GM12878 (cell line): ENCODE results near the gene NOP16. TPM values are rescaled to one million over a fixed set of nuclear protein-coding genes. Genes with fewer than 3 reads are reported as not detected.

ENCODE experiments used
- BRCA1 ChIP-seq: IDR thresholded peaks from 2 replicates; pipeline ENCODE4 v1.6.1; 2011; ENCODE audit warnings: low read depth, low read length, improper control_type of control experiment
- CBFB ChIP-seq: IDR thresholded peaks from 2 replicates; pipeline ENCODE4 v1.6.1; 2016; ENCODE audit warnings: antibody characterized with exemption, low read depth
- CHD2 ChIP-seq: IDR thresholded peaks from 2 replicates; pipeline ENCODE4 v1.6.1; 2011; ENCODE audit warnings: low read depth, low read length, improper control_type of control experiment, borderline replicate concordance
- ETV6 ChIP-seq, 2 experiments: fragments of 450-650 bp in 1 of 2; IDR thresholded peaks in 1 of 2; conservative IDR thresholded peaks in 1 of 2; 2 replicates each; pipeline ENCODE4 v1.6.1; 2014; ENCODE audit warnings: antibody characterized with exemption in 1 of 2, borderline replicate concordance in 1 of 2, low read depth in 1 of 2, mild to moderate bottlenecking in 1 of 2, moderate library complexity in 1 of 2
- EZH2 ChIP-seq: IDR thresholded peaks from 2 replicates; pipeline ENCODE4 v1.6.1; 2012; ENCODE audit warnings: low read depth, mild to moderate bottlenecking, control low read depth, inconsistent platforms, low read length, borderline replicate concordance; ENCODE audit not compliant: control insufficient read depth
- FOXM1 ChIP-seq: IDR thresholded peaks from 2 replicates; pipeline ENCODE4 v1.6.1; 2012; ENCODE audit warnings: low read depth, mild to moderate bottlenecking, inconsistent platforms, low read length, moderate library complexity
- HCFC1 ChIP-seq: fragments of 150-350 bp; IDR thresholded peaks from 2 replicates; pipeline ENCODE4 v1.6.1; 2014; ENCODE audit warnings: low read length
- IRF4 ChIP-seq: IDR thresholded peaks from 2 replicates; pipeline ENCODE4 v1.6.1; 2011; ENCODE audit warnings: low read depth, low read length
- JUNB ChIP-seq: IDR thresholded peaks from 2 replicates; pipeline ENCODE4 v1.6.1; 2016; ENCODE audit warnings: antibody characterized with exemption, mild to moderate bottlenecking
- JUND ChIP-seq: IDR thresholded peaks from 2 replicates; pipeline ENCODE4 v1.6.1; 2012; ENCODE audit warnings: low read depth, mild to moderate bottlenecking, low read length, improper control_type of control experiment, moderate library complexity
- MEF2B ChIP-seq: fragments of 450-650 bp; IDR thresholded peaks from 2 replicates; pipeline ENCODE4 v1.6.1; 2018; ENCODE audit warnings: mild to moderate bottlenecking, moderate library complexity; ENCODE audit not compliant: partially characterized antibody, poor library complexity, severe bottlenecking
- NRF1 ChIP-seq: conservative IDR thresholded peaks from 2 replicates; pipeline ENCODE4 v1.6.1; 2011; ENCODE audit warnings: mild to moderate bottlenecking, low read depth, low read length, improper control_type of control experiment
- PAX5 ChIP-seq: IDR thresholded peaks from 2 replicates; pipeline ENCODE4 v1.6.1; 2011; ENCODE audit warnings: low read depth, low read length, borderline replicate concordance
- POLR2A ChIP-seq: IDR thresholded peaks from 2 replicates; pipeline ENCODE4 v1.6.1; 2011; ENCODE audit warnings: low read depth, mild to moderate bottlenecking, low read length
- RB1 ChIP-seq: fragments of 450-650 bp; formaldehyde crosslinking; IDR thresholded peaks from 2 replicates; pipeline ENCODE4 v1.6.1; 2017; ENCODE audit warnings: mild to moderate bottlenecking, borderline replicate concordance
- RELA ChIP-seq: fragments of 450-650 bp; IDR thresholded peaks from 2 replicates; pipeline ENCODE4 v1.8.0; 2014; ENCODE audit warnings: borderline replicate concordance; ENCODE audit not compliant: partially characterized antibody
- RUNX3 ChIP-seq: IDR thresholded peaks from 2 replicates; pipeline ENCODE4 v1.6.1; 2012; ENCODE audit warnings: low read length, inconsistent platforms
- SMAD5 ChIP-seq: IDR thresholded peaks from 2 replicates; pipeline ENCODE4 v1.6.1; 2016; ENCODE audit warnings: antibody characterized with exemption, low read depth
- SMARCA5 ChIP-seq: fragments of 450-650 bp; IDR thresholded peaks from 2 replicates; pipeline ENCODE4 v1.6.1; 2017; ENCODE audit warnings: mild to moderate bottlenecking
- SREBF2 ChIP-seq: IDR thresholded peaks from 2 replicates; pipeline ENCODE4 v1.6.1; 2012; ENCODE audit warnings: mild to moderate bottlenecking, low read length
- SRF ChIP-seq, 2 experiments: IDR thresholded peaks; 2 replicates each; pipeline ENCODE4 v1.6.1; 2011; ENCODE audit warnings: low read depth in 2 of 2, low read length in 2 of 2, mild to moderate bottlenecking in 1 of 2, moderate library complexity in 1 of 2
- TBL1XR1 ChIP-seq: IDR thresholded peaks from 2 replicates; pipeline ENCODE4 v1.6.1; 2012; ENCODE audit warnings: low read depth, low read length, improper control_type of control experiment
- TCF3 ChIP-seq: IDR thresholded peaks from 2 replicates; pipeline ENCODE4 v1.6.1; 2012; ENCODE audit warnings: low read depth, mild to moderate bottlenecking, low read length, borderline replicate concordance; ENCODE audit not compliant: insufficient read depth
- polyA plus RNA-seq, 11 experiments: library from polyadenylated mRNA; depleted of rRNA in 4 of 11; unstranded in 6 of 11; stranded (reverse) in 5 of 11; fragments of >200 nt; fragmentation: Nextera tagmentation in 4 of 11; fragmentation: Illumina TruSeq in 1 of 11; extraction: Ambion mirVana in 4 of 11; extraction: Trizol in 1 of 11; gene quantifications; 1 replicate in 1 of 11; 2 replicates in 10 of 11; pipeline versions ENCODE4 v1.2.1 to v1.2.3, GENCODE V29; 2011 to 2016; ENCODE audit warnings: inconsistent platforms in 2 of 11, missing spikeins in 2 of 11, low read depth in 1 of 11
- total RNA-seq, 4 experiments: library from RNA; depleted of rRNA in 3 of 4; stranded (reverse); fragments of >200 nt in 3 of 4; fragmentation: Illumina TruSeq in 1 of 4; extraction: Trizol in 1 of 4; gene quantifications; 2 replicates each; pipeline versions ENCODE4 v1.2.1 to v1.2.3, GENCODE V29; 2013 to 2021
- TF ChIP-seq, protein P1 (sequence below): IDR thresholded peaks from 2 replicates; pipeline ENCODE4 v1.6.1; 2011; ENCODE audit warnings: low read depth, mild to moderate bottlenecking, low read length, moderate library complexity, borderline replicate concordance; ENCODE audit errors: extremely low read depth
- TF ChIP-seq, protein P2 (sequence below): fragments of 450-650 bp; IDR thresholded peaks from 2 replicates; pipeline ENCODE4 v1.6.1; 2017; ENCODE audit warnings: mild to moderate bottlenecking, moderate library complexity
- TF ChIP-seq, protein P3 (sequence below): IDR thresholded peaks from 2 replicates; pipeline ENCODE4 v1.6.1; 2011; ENCODE audit warnings: mild to moderate bottlenecking, low read depth, low read length, moderate library complexity; ENCODE audit not compliant: insufficient replicate concordance
- TF ChIP-seq, protein P4 (sequence below): IDR thresholded peaks from 2 replicates; pipeline ENCODE4 v1.6.1; 2012; ENCODE audit warnings: low read depth, low read length, improper control_type of control experiment

NOP16 gene
- total and polyA plus RNA-seq, 10 of the 15 experiments (the other 5 are each of a cell fraction or from before 2014, with no cell fraction given), result 50.3 to 276 (median 116) TPM

DNA sequence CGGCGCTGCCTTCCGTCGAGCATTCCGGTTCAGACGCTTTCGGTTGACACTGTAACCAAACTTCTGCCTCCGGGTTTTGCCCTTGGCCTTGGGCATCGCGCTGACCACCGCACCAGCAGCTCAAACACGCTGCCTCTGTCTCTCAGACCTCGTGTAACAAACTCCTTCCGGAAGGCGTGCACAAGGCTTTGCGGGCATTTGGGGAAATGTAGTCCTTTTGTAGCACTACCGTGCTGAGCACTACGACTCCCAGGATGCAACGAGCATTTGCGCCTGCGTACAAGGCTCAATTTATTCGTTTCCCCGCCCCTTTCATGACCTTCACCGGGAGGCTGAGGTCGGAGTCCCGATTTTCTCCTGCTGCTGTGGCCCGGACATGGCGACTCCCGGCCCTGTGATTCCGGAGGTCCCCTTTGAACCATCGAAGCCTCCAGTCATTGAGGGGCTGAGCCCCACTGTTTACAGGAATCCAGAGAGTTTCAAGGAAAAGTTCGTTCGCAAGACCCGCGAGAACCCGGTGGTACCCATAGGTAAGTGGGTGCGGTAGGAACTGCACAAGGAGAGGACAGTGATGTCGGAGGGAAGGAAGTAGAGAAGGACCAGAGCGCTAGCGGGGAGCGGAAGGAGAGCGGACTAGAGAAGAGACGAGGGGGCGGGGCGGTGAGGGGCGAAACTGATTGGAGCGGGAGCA lies at the start of gene NOP16, which contains the start of gene HIGD2A (continued):
- peak; percentile 29 for TF ChIP-seq MEF2B
- TF ChIP-seq ETV6 (conservative IDR thresholded peaks at IDR 0.05 in 1 of 2, IDR thresholded peaks at IDR 0.05 in 1 of 2; ENCODE audit: borderline replicate concordance in 1 of 2, low read depth in 1 of 2), result 0 out of 4 replicates have a peak, but pooled peaks of 1 of the 2 experiments have one; percentile 7
- TF ChIP-seq EZH2, result no peak
- TF ChIP-seq, protein P1, sequence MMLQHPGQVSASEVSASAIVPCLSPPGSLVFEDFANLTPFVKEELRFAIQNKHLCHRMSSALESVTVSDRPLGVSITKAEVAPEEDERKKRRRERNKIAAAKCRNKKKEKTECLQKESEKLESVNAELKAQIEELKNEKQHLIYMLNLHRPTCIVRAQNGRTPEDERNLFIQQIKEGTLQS, result no peak
- TF ChIP-seq, protein P2, sequence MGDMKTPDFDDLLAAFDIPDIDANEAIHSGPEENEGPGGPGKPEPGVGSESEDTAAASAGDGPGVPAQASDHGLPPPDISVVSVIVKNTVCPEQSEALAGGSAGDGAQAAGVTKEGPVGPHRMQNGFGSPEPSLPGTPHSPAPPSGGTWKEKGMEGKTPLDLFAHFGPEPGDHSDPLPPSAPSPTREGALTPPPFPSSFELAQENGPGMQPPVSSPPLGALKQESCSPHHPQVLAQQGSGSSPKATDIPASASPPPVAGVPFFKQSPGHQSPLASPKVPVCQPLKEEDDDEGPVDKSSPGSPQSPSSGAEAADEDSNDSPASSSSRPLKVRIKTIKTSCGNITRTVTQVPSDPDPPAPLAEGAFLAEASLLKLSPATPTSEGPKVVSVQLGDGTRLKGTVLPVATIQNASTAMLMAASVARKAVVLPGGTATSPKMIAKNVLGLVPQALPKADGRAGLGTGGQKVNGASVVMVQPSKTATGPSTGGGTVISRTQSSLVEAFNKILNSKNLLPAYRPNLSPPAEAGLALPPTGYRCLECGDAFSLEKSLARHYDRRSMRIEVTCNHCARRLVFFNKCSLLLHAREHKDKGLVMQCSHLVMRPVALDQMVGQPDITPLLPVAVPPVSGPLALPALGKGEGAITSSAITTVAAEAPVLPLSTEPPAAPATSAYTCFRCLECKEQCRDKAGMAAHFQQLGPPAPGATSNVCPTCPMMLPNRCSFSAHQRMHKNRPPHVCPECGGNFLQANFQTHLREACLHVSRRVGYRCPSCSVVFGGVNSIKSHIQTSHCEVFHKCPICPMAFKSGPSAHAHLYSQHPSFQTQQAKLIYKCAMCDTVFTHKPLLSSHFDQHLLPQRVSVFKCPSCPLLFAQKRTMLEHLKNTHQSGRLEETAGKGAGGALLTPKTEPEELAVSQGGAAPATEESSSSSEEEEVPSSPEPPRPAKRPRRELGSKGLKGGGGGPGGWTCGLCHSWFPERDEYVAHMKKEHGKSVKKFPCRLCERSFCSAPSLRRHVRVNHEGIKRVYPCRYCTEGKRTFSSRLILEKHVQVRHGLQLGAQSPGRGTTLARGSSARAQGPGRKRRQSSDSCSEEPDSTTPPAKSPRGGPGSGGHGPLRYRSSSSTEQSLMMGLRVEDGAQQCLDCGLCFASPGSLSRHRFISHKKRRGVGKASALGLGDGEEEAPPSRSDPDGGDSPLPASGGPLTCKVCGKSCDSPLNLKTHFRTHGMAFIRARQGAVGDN, result peak; percentile 65
- TF ChIP-seq NRF1, result no peak
- peak; percentile 98 for TF ChIP-seq CHD2
- TF ChIP-seq CBFB, result peak; percentile 89
- peak; percentile 75 for TF ChIP-seq SMAD5
- TF ChIP-seq SMARCA5, result peak; percentile 50; the same call in 1 of the 2 replicates
- TF ChIP-seq TCF3, result no peak
- no peak for TF ChIP-seq IRF4
- no peak for TF ChIP-seq JUND
- TF ChIP-seq, protein P3, sequence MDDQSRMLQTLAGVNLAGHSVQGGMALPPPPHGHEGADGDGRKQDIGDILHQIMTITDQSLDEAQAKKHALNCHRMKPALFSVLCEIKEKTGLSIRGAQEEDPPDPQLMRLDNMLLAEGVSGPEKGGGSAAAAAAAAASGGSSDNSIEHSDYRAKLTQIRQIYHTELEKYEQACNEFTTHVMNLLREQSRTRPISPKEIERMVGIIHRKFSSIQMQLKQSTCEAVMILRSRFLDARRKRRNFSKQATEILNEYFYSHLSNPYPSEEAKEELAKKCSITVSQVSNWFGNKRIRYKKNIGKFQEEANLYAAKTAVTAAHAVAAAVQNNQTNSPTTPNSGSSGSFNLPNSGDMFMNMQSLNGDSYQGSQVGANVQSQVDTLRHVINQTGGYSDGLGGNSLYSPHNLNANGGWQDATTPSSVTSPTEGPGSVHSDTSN, result no peak
- peak; percentile 22 to 84; a peak in 2 of 4 replicates for TF ChIP-seq SRF (IDR thresholded peaks at IDR 0.05; ENCODE audit: low read depth in 2 of 2, low read length in 2 of 2)
- TF ChIP-seq BRCA1, result peak; percentile 77
- no peak for TF ChIP-seq JUNB
- no peak for TF ChIP-seq SREBF2
- TF ChIP-seq TBL1XR1, result peak; percentile 65; the same call in 1 of the 2 replicates
- peak; percentile 63 for TF ChIP-seq RUNX3
- no peak for TF ChIP-seq FOXM1
- TF ChIP-seq, protein P4, sequence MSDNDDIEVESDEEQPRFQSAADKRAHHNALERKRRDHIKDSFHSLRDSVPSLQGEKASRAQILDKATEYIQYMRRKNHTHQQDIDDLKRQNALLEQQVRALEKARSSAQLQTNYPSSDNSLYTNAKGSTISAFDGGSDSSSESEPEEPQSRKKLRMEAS, result peak; percentile 97
- TF ChIP-seq HCFC1, result peak; percentile 83
- peak; percentile 71; the same call in 1 of the 2 replicates for TF ChIP-seq RB1
- no peak for TF ChIP-seq PAX5
- TF ChIP-seq RELA, result peak; percentile 63
- peak; percentile 90 for TF ChIP-seq POLR2A
